Measurements from ENCODE around the gene TMEM223. TPM values are rescaled to one million over a fixed set of nuclear protein-coding genes. Genes with fewer than 3 reads are reported as not detected.
"Not testable (repeated sequence)": the region's sequence is repeated elsewhere in the genome, so short reads cannot be mapped to it uniquely, and the experiment has no call there.

The TMEM223 gene
- total RNA-seq: 15.0 and 16.5 TPM in 2 replicates

DNA sequence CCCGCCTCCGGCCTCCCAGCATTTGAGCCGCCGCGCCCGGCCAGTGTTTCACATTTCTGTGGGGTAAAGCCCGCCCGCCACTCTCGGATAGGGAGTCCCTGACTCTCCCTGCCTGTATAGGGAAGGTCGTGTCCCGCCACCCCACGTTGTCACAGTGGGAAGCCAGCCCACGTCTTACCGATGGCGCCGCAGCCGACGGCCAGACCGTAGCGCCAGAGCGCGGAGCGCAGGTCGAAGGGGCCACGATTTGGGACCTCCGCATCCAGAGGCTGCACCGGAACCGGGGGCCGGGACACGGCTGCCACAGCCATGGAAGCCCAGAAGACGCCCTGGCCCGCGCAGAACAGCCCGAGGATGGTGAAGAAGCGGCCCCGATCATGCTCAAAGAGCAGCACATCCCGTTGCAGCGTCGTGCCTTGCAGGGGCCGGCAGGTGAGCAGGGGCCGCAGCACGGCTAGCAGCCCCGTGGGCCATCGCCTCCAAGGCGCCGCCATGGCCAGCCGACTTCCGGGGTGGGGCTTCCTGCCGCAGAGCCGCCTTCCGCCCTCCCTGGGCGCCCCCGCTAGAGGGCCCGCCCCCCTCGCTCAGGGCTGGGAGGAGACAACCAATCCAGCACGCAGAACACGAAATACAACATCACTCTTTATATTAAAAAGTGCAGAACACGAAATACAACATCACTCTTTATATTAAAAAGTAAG lies at the start of gene TMEM223:
TMEM223 (minus strand) TSS at position 506 of the 701 bp plus-strand sequence; CDS start at position 494, 12 bp downstream.
- Mint-ChIP-seq H3K27ac (peak within 1 kb of the TSS; percentile 88), H3K9me3 (no peaks in the 10 kb centered on the region), H3K4me1 (peaks cover 36% of the 10 kb centered on the region), H3K36me3 (ENCODE audit: low read depth) (peaks cover 73% of the 10 kb centered on the region), H3K4me3 (peak within 1 kb of the TSS; percentile 92), H3K27me3 (no peaks in the 10 kb centered on the region)
- intact Hi-C loops (cut with micrococcal nuclease): loop anchor here (1.0 kb wide), 3 partner anchors 13 to 63 kb away; partner anchors contain the start of genes STX5, TEX54 and TTC9C
- peak; percentile 98 for DNase-seq

- peaks cover 20% of the 10 kb centered on the region for H3K36me3 Mint-ChIP-seq (ENCODE audit: low read depth)
- intact Hi-C loops (cut with micrococcal nuclease): loop anchor here (1.0 to 5.0 kb wide), 5 partner anchors 9 to 284 kb away; partner anchors contain the start of genes C11orf98, CSKMT, HNRNPUL2 and STX5
- not testable (repeated sequence) for H3K4me3 Mint-ChIP-seq, H3K27me3 Mint-ChIP-seq, H3K27ac Mint-ChIP-seq, H3K9me3 Mint-ChIP-seq
- peak; percentile 93 for DNase-seq
- peaks cover 28% of the 10 kb centered on the region for H3K4me1 Mint-ChIP-seq
These were observed 49.0 kb upstream of the TMEM223 start for GRCh38 chr11:62840721-62841360.

- H3K4me1 Mint-ChIP-seq: peaks cover 35% of the 10 kb centered on the region
- peaks cover 34% of the 10 kb centered on the region for H3K36me3 Mint-ChIP-seq (ENCODE audit: low read depth)
- intact Hi-C loops (cut with micrococcal nuclease): loop anchor here (1.0 to 2.0 kb wide), 5 partner anchors 18 to 68 kb away; partner anchors contain the start of genes NXF1, TAF6L and TMEM179B
These were observed 47.5 kb upstream of the TMEM223 start, which contains the start of gene WDR74 for GRCh38 chr11:62839050-62839945. Gene WDR74, minus strand, starts transcription at chr11:62839590. Its CDS starts 20 bp downstream, at chr11:62839570.

GRCh38 chr11:62835336-62835735 lies 43.5 kb upstream of the TMEM223 start:
- intact Hi-C loops (cut with micrococcal nuclease): no loop called here
- no peak for DNase-seq
- H3K36me3 Mint-ChIP-seq (ENCODE audit: low read depth): peaks cover 48% of the 10 kb centered on the region
- no peak overlapping the region for H3K4me3 Mint-ChIP-seq
- H3K4me1 Mint-ChIP-seq: peaks cover 44% of the 10 kb centered on the region
- H3K27me3 Mint-ChIP-seq: no peaks in the 10 kb centered on the region
- no peaks in the 10 kb centered on the region for H3K9me3 Mint-ChIP-seq
- no peak overlapping the region for H3K27ac Mint-ChIP-seq

More at GRCh38 chr11:62839050-62839945, 47.5 kb upstream of the TMEM223 start, which contains the start of gene WDR74:
- H3K27me3 Mint-ChIP-seq: no peaks in the 10 kb centered on the region
- H3K27ac Mint-ChIP-seq: no peak within 1 kb of the TSS
- no peak within 1 kb of the TSS for H3K4me3 Mint-ChIP-seq
- no peaks in the 10 kb centered on the region for H3K9me3 Mint-ChIP-seq
- peak; percentile 98 for DNase-seq

- DNase-seq: no peak
- no peaks in the 10 kb centered on the region for H3K9me3 Mint-ChIP-seq
- H3K27ac Mint-ChIP-seq: peak within 1 kb of the TSS; percentile 97
- H3K27me3 Mint-ChIP-seq: no peaks in the 10 kb centered on the region
- intact Hi-C loops (cut with micrococcal nuclease): loop anchor here (1.0 to 5.0 kb wide), 6 partner anchors 9 to 240 kb away; partner anchors contain the start of genes TAF6L, TMEM179B, TMEM223 and TUT1
- H3K4me1 Mint-ChIP-seq: peaks cover 40% of the 10 kb centered on the region
- peak within 1 kb of the TSS; percentile 89 for H3K4me3 Mint-ChIP-seq
- peaks cover 41% of the 10 kb centered on the region for H3K36me3 Mint-ChIP-seq (ENCODE audit: low read depth)
These were observed 40.8 kb upstream of the TMEM223 start, which contains the start of gene TEX54 for GRCh38 chr11:62832336-62833234. Gene TEX54, minus strand, starts transcription at chr11:62832841.

DNA sequence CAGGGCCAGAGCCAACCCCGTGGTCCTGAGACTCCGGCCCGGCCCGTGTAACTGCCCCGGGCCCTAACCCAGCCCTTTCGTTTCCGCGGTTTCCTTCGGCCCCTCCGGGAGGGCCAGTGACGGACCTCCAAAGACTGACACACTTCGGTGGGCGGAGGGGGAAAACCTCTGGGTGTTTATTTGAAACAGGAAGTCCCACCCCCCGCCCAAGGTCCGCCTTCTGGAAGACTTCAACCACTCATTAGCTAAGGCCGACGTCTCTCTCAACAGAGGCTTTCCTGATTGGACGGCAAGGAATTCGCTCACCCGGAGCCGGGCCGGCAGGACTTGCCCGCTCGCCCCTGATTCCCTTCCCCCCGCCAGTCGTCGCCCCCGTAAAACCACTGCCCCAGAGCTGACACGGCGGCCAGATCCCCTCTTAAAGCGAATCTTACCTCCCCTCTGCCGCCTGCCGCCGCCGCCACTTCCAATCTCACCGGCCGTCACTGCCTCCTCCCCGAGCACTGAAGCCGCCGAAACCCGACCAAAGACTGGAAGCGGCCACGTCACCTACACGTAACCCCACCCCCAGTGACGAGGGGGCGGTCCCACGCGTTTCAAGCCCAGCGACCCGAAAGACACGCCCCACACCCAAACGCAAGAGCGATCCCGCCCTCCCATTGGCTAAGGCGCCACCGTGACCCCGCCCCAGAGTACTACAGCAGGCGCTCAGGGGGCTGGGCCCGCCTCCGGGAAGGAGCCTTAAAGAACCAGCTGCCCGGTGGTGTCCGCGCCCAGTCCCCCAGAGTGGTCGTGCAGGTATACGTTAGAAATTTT lies 39.9 kb upstream of the TMEM223 start, which contains the start of gene STX5:
STX5 (minus strand) TSS at position 532 of the 816 bp plus-strand sequence. CDS start 808 bp downstream, outside the sequence.
- H3K4me3 Mint-ChIP-seq: peak within 1 kb of the TSS; percentile 89
- intact Hi-C loops (cut with micrococcal nuclease): loop anchor here (1.0 to 5.0 kb wide), 7 partner anchors 10 to 239 kb away; partner anchors contain the start of genes NXF1, TAF6L, TMEM179B and TMEM223
- peak within 1 kb of the TSS; percentile 97 for H3K27ac Mint-ChIP-seq
- H3K27me3 Mint-ChIP-seq: no peaks in the 10 kb centered on the region
- peaks cover 38% of the 10 kb centered on the region for H3K4me1 Mint-ChIP-seq
- H3K36me3 Mint-ChIP-seq (ENCODE audit: low read depth): peaks cover 44% of the 10 kb centered on the region
- peak; percentile 100 for DNase-seq
- no peaks in the 10 kb centered on the region for H3K9me3 Mint-ChIP-seq

DNA sequence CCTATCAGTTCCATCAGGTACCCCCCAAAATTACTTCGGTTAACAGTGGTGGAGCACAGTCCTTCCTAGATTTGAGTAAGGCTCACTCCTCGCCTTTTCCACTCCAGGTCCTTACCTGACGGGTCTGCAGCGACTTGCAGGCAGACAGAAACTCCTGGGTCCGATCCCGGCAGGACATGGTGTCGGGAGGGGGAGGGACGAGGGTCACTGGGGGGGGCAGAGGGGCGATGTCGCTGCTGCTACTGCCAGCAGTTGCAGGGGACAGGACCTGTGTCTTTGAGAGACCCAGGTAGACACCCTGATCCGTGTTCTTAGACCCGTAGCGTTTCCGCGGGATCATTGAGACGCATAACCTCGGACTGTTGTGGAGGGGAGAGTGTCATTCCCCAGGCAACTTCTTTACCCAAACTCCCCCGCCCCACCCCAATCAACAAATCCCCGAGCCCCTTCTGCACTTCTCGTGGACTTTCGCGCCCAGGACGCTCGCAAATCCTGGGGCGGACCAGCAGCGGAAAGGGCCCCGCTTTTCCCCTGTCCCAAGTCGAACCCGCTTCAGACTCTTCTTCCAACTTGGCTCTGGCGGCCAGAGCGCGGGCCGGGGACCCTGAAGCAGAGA lies 39.2 kb upstream of the TMEM223 start:
- H3K36me3 Mint-ChIP-seq (ENCODE audit: low read depth): peaks cover 39% of the 10 kb centered on the region
- no peak for DNase-seq

DNA sequence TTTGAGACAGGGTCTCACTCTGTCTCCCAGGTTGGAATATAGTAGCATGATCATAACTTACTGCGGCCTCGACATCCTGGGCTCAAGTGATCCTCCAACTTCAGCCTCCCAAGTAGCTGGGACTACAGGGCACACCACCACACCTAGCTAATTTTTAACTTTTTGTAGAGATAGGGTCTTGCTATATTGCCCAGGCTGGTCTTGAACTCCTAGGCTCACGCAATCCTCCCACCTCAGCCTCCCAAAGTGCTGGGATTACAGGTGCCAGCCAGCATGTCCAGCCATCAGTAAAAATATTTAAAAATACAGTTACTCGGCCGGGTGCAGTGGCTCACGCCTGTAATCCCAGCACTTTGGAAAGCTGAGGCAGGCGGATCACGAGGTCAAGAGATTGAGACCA lies 36.3 kb upstream of the TMEM223 start:
- H3K9me3 Mint-ChIP-seq; H3K27me3 Mint-ChIP-seq; H3K27ac Mint-ChIP-seq; H3K4me3 Mint-ChIP-seq; intact Hi-C loops (cut with micrococcal nuclease); DNase-seq: not testable (repeated sequence)
- H3K4me1 Mint-ChIP-seq: peaks cover 21% of the 10 kb centered on the region
- peaks cover 40% of the 10 kb centered on the region for H3K36me3 Mint-ChIP-seq (ENCODE audit: low read depth)

More for the DNA sequence above, 39.2 kb upstream of the TMEM223 start:
- H3K4me3 Mint-ChIP-seq: peak overlapping the region; percentile 89
- H3K27ac Mint-ChIP-seq: peak overlapping the region; percentile 97
- peaks cover 34% of the 10 kb centered on the region for H3K4me1 Mint-ChIP-seq
- intact Hi-C loops (cut with micrococcal nuclease): loop anchor here (1.0 to 5.0 kb wide), 2 partner anchors 26 to 239 kb away; partner anchors contain the start of genes NXF1 and TUT1
- H3K9me3 Mint-ChIP-seq: no peaks in the 10 kb centered on the region
- H3K27me3 Mint-ChIP-seq: no peaks in the 10 kb centered on the region

DNA sequence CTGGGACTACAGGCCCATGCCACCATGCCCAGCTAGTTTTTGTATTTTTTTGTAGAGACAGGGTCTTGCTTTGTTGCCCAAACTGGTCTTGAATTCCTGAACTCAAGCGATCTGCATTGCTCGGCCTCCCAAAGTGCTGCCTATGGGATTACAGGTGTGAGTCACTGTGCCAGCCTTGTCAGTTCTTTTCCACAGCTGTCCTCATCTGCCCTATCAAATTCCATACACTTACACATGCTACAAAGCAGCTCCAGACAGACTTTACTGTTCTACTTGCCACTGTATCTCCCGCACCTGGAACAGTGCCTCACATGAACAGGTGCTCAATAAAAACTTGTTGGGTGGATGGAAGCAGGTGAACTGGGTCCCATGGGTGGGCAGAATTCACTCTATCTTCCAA lies 31.9 kb upstream of the TMEM223 start:
- no peaks in the 10 kb centered on the region for H3K9me3 Mint-ChIP-seq
- no peak for DNase-seq
- H3K4me1 Mint-ChIP-seq: no peaks in the 10 kb centered on the region
- peaks cover 49% of the 10 kb centered on the region for H3K36me3 Mint-ChIP-seq (ENCODE audit: low read depth)
- intact Hi-C loops (cut with micrococcal nuclease): no loop called here
- H3K27me3 Mint-ChIP-seq: no peaks in the 10 kb centered on the region
- H3K27ac Mint-ChIP-seq: no peak overlapping the region
- H3K4me3 Mint-ChIP-seq: no peak overlapping the region

- peaks cover 2% of the 10 kb centered on the region for H3K4me1 Mint-ChIP-seq
- no peaks in the 10 kb centered on the region for H3K27me3 Mint-ChIP-seq
- H3K4me3 Mint-ChIP-seq: no peak overlapping the region
- H3K36me3 Mint-ChIP-seq (ENCODE audit: low read depth): peaks cover 23% of the 10 kb centered on the region
- H3K9me3 Mint-ChIP-seq: no peaks in the 10 kb centered on the region
- no peak for DNase-seq
- H3K27ac Mint-ChIP-seq: no peak overlapping the region
- intact Hi-C loops (cut with micrococcal nuclease): no loop called here
These were observed 25.3 kb upstream of the TMEM223 start for GRCh38 chr11:62817129-62817528.

GRCh38 chr11:62816557-62816956 lies 24.8 kb upstream of the TMEM223 start:
- H3K9me3 Mint-ChIP-seq: no peaks in the 10 kb centered on the region
- no peak overlapping the region for H3K27ac Mint-ChIP-seq
- DNase-seq: no peak
- no peaks in the 10 kb centered on the region for H3K27me3 Mint-ChIP-seq
- peaks cover 2% of the 10 kb centered on the region for H3K4me1 Mint-ChIP-seq
- H3K4me3 Mint-ChIP-seq: no peak overlapping the region
- intact Hi-C loops (cut with micrococcal nuclease): no loop called here
- H3K36me3 Mint-ChIP-seq (ENCODE audit: low read depth): peaks cover 23% of the 10 kb centered on the region
